GM21723 (cell line): Measurements from ENCODE around the gene CFAP44.
A peak's percentile ranks its signal among the peaks of the same experiment; 100 is the strongest.
"Not testable (repeated sequence)": the region's sequence is repeated elsewhere in the genome, so short reads cannot be mapped to it uniquely, and the experiment has no call there.

Experiments used
- ATAC-seq: cut with Tn5 transposase; IDR thresholded peaks from one replicate; pipeline ENCODE4 v1.9.1; 2021; ENCODE audit warnings: mild to moderate bottlenecking, moderate library complexity; ENCODE audit not compliant: unreplicated experiment

Gene CFAP44, protein sequence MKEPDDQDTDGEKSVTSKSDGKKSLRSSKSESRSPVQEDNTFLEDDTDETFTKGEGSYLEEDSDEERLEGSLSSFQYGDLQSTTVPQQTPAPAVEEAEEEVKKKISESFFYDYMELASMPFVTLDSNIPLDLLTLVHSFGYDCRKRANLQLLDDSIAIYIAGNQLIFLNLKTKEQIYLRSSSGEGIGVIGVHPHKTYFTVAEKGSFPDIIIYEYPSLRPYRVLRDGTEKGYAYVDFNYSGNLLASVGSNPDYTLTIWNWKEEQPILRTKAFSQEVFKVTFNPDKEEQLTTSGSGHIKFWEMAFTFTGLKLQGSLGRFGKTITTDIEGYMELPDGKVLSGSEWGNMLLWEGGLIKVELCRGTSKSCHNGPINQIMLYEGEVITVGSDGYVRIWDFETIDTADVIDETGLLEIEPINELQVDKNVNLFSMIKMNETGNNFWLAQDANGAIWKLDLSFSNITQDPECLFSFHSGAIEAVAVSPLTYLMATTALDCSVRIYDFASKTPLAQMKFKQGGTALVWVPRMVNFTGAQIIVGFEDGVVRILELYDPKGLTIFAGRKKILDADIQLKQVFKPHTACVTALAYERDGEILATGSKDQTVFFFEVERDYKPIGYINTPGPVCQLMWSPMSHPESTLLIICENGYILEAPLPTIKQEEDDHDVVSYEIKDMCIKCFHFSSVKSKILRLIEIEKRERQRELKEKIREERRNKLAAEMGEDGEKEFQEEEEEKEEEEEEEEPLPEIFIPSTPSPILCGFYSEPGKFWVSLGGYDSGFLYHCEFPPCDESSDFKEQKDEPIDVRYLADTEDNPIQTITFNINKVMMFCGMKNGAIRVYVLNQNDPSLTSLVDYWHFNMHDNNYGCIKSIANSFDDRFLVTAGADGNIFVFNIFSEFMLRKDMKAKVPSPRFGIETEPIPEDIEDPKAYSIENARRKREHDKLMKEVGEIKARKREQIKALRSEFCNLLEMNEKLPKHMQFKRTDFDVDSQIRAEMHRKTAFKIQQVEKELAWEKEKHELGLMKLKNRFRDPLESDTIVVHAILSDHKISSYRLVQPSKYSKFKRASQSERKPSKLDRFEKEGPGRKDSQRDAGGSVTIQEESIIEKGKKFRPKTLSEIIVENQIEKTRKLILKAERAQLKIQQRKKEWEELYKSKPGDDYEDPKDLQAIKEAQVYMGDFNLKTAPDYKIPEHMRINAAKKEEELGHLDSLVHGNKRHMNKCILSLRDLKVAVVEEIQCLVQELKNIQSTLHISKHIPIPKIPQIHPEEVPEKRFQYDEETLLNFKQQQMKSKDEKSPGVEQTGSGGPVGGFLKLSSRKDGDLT (N-terminal part only)

DNA sequence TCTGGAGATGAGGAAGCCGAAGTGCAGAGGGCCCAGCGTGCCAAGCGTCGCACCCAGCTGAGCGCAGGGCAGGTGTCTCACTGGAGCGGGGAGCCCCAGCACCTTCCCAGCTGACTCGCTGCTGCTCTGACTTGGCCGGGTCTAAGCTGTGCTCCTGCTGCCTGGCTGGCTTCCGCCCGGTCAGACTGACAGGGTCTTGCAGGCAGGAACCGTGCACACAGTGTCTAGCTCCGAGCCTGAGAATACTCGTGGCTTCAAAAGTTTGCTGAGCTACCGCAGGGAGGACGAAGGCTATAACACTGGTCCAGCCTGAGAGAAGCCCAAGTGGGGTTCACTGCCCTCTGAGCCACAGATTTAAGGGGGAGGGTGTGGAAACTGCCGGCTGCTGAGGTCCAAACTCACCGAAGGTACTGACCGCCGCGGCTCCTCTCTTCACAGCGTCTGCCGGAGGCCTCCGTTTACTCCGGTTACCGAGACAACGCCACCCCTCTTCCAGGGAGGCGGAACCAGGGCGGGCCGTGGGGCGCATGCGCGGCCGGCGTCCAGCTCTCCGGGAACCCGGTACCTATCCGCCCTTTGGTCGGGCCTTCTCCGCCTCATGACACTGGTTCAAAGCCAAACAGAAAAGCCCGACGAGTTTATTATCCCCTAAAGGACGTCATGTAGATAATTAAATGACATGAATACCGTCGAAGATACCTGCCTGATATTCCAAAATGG, at the start of gene CFAP44:
CFAP44 (minus strand) TSS at position 443 of the 720 bp plus-strand sequence. CDS start 7,829 bp downstream, outside the sequence.
- ATAC-seq, result no peak

DNA sequence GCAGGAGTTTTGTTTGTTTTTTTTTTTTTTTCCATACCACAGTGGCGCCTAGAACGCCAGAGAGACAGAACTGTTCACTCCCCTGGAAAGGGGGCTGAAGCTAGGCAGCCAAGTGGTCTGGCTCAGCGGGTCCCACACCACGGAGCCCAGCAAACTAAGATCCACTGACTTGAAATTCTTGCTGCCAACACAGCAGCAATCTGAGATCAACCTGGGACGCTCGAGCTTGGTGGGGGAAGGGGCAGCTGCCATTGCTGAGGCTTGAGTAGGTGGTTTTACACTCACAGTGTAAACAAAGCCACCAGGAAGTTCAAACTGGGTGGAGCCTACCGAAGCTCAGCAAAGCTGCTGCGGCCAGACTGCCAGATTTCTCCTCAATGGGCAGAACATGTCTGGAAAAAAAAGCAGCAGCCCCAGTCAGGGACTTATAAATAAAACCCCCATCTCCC, 43.9 kb upstream of the CFAP44 start:
- no peak for ATAC-seq

DNA sequence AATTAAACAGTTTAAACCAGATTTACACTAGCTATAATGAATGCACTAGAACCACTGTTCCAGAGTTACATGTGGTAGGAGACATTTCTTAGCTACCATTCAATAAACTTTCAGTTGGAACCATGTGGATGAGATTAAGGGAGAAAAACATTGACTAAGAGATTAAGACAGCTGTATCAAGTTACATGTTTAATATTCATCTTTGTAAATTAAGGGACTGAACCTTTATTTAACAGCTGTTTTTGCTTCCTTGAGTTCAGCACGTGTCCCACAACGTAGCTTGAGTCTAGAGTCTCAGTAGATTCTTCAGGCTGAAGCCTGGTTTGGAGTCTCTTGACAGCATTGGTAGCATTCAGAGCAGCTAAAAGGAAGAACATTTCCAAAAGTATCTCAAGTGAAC, 27.2 kb upstream of the CFAP44 start:
- no peak for ATAC-seq

DNA sequence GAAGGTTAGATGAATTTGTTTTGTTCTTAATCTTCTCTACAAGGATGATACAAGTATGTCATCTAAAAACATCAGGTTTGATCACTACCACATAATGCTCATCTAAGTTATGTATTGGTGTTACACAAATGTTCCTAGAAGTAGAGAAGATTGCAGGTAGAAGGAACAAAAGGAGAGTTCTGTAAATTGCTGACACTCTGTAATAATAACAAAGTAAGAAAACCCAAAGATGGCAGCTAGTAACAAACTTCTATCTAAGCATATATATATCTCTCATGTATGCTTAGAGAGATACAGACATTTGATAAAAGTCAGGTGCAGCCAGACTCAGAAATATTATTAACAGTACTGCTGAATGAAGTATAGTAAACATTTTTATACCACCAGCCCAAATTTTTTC, 20.2 kb upstream of the CFAP44 start:
- no peak for ATAC-seq

DNA sequence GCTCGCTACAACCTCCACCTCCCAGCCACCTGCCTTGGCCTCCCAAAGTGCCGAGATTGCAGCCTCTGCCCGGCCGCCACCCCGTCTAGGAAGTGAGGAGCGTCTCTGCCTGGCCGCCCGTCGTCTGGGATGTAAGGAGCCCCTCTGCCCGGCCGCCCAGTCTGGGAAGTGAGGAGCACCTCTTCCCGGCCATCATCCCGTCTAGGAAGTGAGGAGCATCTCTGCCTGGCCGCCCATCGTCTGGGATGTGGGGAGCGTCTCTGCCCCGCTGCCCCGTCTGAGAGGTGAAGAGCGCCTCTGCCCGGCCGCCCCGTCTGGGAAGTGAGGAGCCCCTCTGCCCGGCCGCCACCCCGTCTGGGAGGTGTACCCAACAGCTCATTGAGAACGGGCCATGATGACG, 17.3 kb upstream of the CFAP44 start:
- not testable (repeated sequence) for ATAC-seq

DNA sequence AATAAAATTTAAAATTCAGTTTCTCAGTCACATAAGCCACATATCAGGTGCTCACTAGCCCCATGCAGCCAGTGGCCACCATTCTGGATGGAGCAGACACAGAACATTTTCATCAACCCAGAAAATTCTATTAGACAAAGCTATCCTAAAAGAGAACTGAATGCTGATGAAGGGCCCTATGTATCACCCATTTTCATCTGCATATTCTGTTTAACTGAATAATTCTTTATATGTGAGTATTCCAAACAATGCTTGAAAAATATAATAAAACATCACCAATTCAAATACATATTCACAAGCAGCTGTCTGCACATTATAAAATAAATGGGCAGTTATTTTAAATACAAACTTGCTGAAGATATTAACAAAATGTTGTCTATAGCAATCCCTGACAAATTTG, 14.2 kb upstream of the CFAP44 start:
- ATAC-seq, result no peak

DNA sequence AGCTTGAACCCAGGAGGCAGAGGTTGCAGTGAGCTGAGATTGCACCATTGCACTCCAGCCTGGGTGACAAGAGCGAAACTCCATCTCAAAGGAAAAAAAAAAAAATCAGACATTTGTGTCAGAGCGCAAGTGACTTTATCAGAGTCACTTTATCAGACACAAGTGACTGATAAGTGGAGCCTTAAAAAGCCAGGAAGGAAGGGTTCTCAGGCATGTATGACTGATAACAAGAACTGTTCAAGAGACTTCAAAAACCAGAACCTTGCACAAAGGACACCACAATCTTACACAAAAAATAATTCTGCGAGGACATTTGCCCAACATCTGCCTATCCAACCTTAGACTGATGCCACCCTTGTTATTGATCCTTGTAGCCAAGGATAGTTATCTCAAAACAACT, 13.3 kb upstream of the CFAP44 start:
- no peak for ATAC-seq

DNA sequence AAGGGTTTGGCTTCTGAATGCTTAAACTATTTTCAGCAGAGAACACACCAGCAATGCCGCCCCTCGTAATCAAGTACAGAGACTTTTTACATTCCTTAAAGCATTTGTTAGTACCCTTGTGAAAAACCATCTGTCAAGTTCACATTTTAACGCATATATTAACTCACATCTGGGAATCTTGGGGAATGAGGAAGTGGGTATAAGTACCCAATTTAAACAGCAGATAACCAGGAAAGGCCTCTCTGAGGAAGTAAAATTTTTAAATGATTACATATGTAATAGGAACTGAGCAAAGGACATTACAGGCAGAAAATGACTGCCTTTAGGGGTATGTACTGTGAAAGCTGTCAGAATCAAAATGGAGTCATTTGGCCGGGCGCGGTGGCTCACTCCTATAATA, 12.8 kb upstream of the CFAP44 start:
- no peak for ATAC-seq

DNA sequence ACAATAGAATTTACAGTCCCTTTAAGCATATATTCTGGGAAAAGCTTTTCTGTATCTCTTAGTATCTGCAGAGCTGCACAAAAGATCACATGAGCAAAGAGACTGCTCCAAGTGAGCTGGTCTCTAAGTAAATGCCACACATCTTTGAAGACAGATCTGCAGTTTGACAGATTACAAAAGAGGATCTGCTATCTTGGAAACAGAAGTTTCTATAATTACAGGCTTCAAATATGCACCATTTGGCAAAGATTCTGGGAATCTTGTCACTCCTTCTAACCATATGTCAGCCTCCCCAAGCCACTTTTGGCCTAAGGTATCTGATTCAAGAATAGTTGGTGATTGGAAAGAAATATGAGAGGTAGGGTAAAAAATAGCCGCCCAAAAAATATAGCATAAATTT, 9.6 kb upstream of the CFAP44 start:
- no peak for ATAC-seq

DNA sequence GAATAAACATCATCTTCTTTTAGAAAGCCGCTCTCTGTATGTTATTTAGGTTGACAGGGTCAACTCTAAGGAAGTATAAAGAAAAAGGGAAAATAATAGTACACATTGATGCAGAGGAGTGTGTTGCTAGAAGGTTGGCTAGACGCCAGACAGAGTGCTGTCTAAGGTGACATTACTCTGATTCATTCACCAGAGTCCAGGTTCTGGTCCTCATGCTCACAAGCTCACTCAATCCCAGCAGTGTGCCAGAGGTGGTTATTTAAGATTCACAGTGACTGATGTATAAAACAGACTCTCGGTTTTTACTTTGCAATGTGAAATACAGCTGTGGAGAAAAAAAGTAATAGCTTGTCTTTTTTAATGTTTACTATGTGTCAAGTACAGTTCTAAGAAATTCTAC, 1.7 kb downstream of the CFAP44 start:
- no peak for ATAC-seq

DNA sequence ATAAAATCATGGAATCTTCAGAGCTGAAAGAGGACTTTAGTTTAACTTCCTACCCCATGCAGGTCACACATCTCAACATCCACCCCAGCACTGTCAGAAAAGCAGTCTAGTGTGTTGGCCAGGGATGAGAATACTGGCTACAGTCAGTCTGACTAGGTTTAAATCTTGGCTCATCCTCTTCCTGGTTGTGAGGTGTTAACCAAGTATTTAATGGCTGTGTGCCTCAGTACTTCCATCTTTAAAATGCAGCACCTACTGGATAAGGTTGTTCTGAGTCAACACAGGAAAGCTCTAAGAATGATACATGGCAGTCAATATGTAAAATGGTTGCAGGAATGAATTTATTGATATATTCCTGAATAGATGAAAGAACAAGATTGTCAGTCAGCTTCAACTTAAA, 3.1 kb downstream of the CFAP44 start:
- no peak for ATAC-seq

DNA sequence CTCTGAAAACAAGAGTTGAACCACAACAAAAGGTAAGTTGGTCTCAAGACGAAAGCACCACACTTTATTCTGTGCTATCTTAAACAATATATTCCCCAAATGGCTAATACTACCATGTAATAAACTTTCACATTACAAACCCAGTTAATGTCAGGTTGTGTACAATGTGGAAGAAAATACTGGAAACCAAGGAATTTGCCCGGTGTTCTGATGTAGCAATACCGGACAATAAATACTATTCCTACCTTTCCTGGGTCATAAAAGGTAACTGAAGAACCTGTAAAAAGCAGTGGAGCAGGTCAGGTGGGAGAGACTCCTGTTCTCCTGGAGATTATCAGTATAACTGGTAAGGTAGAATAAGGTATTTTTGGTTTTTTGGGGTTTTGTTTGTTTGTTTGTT, 3.9 kb downstream of the CFAP44 start:
- ATAC-seq, result no peak

DNA sequence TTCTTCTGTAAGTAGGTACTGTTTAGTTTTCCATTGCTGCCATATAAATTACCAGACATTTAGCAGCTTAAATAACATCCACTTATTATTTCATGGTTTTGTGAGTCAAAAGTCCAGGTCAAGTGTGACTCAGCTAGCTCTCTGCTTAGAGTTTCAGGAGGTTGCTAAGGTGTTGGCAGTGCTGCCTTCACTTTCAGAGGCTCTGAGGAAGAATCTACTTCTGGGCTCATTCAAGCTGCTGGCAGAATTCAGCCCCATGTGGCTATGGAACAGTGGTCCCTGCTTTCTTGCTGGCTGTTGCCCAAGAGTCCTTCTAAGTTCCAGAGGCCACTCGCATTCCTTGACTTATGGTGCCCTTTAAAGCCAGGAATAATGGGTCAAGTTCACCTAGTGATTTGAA, 4.5 kb downstream of the CFAP44 start:
- no peak for ATAC-seq

DNA sequence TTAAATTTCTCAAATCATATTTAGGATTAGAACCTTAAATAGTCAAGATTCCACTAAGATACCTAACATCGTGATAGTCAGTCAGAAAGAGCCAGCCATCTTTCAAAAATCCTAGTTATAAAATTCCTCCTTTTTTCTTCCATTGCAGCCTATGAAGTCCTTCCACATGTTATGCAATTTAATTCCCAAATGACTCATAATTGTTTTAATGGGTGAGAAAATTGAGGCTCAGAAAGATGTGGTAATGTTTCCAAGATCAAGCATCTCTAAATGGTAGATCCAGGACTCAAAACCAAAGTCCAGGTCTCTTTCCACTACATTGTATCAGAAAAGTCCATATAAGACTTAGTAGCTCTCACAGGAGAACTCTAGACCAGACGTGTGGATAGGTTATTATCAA, 9.5 kb downstream of the CFAP44 start:
- ATAC-seq, result no peak

DNA sequence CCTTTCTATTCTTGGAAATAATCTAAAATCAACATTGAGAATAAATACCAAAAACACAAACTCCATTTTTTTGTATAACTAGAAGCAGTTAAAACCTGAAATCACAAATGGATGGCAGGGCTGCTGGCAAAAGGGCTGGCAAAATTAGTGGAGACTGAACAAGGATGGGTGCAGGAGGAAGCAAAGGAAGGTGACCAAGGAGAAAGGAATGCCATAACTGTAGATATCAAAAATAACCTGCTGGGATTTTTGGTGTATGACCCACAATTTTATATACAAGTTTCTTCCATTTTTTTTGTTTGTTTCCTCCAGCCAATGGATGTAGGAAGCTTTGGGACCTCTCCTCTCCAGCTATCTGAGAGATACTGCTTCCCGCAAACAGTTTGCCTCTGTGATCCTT, 12.7 kb downstream of the CFAP44 start:
- ATAC-seq, result no peak

DNA sequence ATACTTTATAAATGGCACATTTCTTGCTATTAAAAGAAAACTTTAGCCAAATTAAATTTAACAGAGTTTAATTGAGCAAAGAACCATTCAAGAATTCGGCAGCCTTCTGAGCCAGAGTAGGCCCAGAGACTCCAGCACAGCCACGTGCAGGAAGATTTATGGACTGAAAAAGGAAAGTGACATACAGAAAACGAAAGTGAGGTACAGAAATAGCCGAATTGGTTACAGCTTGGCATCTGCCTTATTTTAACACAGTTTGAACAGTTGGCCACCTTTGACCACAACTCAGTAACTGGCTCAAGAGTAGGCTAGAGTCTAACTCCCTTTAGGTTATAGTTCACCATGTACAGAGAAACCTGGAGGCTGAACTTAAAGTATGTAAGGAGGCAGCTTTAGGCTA, 17.6 kb downstream of the CFAP44 start:
- ATAC-seq, result peak; percentile 74

DNA sequence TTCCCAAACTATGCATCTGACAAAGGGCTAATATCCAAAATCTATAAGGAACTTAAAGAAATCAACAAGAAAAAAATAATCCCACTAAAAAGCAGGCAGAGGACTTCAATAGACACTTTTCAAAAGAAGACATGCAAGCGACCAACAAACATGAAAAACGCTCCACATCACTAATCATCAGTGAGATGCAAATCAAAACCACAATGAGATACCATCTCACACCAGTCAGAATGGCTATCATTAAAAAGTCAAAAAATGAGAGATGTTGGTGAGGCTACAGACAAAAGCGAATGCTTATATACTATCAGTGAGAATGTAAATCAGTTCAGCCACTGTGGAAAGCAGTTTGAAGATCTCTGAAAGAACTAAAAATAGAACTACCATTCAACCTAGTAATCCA, 20.2 kb downstream of the CFAP44 start:
- no peak for ATAC-seq

DNA sequence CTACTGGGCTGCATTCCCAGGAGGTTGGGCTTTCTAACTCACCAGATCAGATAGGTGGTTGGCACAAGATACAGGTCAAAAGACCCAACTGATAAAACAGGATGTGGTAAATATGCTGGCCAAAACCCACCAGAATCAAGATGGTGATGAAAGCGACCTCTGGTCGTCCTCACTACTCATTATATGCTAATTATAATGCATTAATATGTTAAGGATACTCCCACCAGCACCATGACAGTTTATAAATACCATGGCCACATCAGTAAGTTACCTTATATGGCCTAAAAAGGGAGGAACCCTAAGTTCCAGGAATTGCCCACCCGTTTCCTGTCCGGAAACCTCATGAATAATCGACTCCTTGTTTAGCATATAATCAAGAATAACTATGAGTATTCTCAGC, 31.6 kb downstream of the CFAP44 start:
- no peak for ATAC-seq

DNA sequence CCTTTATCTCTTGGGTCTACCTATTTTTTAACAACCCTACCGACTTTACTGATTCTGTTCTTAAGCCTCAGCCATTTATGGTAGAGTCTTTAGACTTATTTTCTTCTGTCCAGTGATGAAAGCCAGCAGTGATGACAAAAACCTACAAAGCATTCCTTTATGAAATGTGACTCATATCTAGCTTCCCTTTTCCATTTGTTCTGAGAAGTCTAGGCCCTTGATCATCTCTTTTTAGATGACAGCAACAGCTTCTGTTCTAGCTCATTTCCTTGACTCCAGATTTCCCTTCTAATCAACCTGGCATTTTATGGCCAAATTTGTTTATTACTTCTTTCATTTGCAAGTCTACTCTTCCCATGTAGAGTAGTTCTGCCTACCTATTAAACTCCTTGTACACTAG, 36.1 kb downstream of the CFAP44 start:
- ATAC-seq, result no peak

DNA sequence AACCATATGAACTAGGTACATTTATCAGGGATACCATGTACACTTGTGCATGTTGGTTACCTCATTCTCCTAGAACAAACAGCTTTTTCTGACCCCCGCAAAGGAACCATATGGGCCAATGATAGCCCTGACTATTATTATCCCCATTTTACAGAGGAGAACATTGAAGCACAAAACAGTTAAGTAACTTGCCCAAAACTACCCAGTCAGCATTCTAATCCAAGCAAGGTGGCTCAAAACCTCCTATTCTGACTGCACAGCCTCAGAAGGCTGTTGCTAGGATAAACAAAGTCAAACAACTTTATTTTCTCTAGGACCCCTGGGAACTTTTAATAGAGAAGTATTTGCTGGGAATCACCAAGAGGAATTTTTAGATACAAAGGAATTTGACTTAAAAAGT, 36.7 kb downstream of the CFAP44 start:
- no peak for ATAC-seq
